Raji (cell line): ENCODE measurements around the gene SPATA20.

Experiments
- POLR2A ChIP-seq: IDR thresholded peaks from 2 replicates; pipeline ENCODE4 v1.6.1; 2011; ENCODE audit warnings: low read depth, low read length, control low read depth; ENCODE audit not compliant: insufficient read depth

SPATA20 gene

DNA sequence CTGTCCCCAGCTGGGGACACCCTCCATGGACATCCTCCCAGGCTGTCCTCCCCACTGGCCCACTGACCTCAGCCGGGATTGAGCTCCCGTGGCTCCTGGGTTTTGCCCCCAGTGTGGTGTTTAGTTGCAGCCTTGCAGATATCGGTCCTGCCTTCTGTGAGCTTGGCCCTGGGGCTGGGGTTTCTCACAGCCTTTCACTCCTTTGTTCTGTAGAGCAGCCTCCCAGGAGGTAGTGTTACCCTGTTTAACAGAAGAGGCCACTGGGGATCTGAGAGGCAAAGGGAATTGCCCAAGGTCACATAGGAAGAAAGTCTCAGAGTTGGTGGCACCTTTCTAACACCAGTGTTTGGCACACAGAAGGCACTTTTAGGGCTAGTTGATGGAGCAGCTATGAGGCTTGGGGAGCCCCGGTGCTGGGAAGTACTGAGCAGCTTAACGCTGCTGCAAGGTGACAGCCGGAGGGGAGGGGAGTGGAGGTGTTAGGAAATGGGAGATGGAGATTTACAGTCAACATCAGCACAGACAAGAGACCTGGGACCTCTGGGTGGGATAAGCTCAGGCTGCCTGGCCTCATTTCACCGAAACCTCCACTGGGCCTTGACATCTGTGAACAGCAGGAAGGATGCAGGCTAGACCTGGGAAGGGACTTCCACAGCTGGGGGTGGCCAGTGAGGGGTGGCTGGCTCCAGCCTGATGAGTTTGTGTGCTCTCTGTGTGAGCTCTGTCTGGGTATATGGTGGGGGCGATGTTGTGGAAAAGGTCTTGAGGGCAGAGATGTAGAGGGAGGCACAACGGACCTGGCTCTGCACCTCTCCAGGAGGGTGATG lies 39.7 kb downstream of the SPATA20 start:
- TF ChIP-seq POLR2A = no peak

DNA sequence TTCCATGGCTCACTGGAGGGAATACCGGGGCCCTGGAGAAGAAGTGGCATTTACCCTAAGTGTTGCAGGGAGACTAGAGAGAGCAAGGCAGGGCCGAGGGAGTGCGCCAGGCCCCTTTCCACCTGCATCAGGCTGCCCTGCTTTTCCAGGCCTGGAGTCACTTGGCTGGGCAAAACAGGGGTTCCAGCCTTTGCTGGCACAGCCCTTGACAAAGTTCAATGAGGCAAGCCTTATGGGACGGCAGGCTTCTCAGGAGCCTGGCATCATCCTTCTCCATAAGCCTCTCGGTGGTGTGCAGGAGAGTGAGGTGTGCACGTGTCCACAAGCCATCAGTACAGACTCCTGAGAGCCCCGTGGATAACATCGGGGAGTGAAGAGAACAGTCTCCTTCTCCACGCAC lies 40.6 kb downstream of the SPATA20 start:
- no peak for TF ChIP-seq POLR2A

DNA sequence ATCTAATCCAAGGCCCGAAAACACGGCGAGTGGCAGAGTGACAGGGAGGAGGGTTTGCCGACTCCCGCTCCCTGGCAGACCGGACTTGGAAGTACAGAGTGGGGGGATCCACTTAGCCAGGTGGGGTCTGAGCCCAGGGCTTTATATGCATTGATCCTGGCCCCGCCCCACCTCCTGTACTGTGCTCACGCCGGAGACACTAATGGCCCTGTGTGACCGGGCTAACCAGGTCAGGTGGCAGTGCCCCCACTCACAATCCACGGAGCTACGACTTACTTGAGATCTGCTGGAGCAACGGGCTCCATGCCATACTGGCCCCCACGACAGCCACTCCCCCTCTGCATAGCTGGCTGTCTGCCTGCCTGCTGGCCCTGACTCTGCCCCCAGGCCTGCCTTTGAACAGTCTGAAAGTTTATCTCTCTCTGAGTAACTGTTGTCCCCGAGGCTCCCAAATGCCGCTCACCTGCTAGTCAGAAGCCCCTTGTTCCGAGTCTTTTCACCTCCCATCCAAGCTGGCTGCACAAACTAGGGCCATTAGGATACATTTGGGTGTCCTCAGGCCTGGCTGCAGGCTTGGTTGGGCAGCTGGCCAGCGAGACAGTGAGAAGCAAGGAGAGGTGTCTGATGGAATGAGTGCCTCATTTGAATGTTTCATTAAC lies 41.5 kb downstream of the SPATA20 start:
- TF ChIP-seq POLR2A = no peak

DNA sequence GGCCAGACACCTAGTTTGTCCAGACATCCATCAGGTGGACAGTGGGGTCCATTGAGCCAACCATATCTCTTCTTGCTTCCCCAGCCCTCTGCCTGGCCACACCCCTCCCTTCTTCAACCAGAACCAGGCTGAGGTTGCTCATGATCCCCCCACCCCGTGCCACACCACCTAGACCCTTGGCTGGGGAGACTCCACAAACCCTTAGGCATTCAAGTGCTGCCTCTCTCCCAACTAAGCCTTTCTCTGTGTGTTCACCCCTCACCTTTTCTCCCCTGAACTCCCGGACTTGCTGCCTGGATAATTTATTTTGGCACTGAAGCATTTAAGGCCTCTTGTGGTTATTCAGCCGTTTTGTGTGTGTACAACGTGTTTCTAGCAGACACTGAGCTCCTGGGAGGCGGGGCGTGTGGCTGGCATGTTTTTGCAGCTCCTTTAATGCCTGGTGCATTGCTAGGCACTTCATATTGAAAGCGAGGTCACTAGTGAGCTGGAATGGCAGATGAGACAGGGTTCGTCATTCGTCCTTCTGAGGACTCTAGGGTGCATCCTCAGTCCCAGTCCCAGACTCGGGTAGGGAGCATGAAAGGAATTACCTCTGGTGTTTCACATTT lies 42.2 kb downstream of the SPATA20 start:
- TF ChIP-seq POLR2A = no peak

DNA sequence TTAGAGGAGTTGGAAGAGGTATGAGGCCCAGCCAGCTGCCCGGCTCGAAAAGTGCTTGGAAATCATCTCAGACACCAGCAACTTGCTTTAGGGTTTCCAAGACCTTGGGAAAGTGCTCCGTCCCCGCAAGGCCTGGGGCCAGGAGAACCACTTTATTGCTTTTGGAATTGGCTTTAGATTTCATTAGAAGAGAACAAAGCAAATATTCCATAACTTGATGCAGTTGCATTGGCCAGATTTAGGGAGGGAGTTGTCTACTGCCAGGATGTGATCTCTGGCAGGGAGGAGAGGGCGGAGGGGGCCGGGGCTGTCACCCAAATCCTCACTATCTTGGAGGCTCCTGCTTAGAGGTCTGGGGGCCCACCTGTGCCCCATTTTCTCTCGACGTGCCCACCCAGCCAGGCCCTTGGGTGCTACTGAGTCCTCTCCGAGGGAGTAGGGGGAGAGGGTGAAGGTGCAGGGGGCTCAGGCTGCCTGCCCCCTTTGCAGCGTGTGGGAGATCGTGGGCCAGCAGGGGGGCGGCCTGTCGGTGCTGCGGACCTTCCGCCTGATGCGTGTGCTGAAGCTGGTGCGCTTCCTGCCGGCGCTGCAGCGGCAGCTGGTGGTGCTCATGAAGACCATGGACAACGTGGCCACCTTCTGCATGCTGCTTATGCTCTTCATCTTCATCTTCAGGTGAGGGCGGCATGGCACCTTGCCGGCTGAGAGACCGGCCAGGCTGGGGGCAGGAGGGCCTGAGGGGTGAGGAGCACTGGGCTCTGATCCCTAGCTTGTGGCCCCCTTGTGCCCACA lies 44.2 kb downstream of the SPATA20 start:
- no peak for TF ChIP-seq POLR2A

DNA sequence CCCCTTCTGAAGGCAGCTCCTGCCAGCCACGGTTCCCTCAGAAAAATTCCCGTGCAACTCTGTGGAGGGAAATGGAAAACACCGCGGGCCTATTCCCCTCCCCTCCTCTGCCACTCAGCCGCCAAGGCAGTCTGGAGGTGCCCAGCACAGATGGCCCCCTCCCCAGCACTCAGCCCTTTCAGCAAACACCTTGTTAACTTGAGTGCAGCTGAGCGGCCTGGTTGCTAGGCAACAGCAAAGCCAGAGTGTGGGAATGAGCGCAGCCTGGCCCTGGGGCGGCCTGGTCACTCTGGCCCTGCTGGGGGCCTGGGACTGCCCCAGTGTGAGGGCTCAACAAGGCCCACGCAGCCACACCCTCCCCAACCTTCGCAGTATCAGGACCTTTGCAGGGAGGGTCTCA lies 46.3 kb downstream of the SPATA20 start:
- TF ChIP-seq POLR2A = no peak

DNA sequence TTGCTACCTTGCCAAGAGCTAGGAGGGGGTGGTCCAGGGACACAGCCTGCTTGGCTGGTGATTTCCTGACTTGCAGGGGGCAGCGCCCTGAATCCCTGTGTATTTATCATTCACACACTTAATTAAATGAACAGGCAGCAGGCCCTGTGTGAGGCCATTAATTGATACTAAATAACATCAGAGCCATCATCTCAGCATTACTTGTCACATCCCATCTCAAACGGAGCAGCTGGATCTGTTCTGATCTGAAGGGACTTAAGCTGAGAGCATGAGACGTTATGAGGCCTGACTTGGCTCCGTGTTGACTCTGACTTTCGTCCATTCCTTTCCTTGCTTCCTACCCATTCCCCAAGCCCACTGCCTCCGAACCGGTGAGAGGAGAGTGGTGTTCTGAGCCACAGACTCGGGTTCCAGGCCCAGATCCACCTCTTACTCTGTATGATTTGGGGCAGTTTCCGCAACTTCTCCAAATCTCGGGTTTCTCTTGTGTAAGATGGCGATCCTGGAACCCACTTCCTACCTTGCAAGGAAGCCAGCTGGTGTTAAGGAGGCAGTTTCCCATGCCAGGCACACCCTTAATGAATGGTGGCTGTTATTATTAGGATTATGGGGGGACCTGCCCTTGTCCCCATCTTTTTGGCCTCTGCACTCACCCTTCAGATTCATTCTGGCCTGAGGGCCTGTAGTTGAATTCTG lies 47.3 kb downstream of the SPATA20 start:
- TF ChIP-seq POLR2A = no peak

DNA sequence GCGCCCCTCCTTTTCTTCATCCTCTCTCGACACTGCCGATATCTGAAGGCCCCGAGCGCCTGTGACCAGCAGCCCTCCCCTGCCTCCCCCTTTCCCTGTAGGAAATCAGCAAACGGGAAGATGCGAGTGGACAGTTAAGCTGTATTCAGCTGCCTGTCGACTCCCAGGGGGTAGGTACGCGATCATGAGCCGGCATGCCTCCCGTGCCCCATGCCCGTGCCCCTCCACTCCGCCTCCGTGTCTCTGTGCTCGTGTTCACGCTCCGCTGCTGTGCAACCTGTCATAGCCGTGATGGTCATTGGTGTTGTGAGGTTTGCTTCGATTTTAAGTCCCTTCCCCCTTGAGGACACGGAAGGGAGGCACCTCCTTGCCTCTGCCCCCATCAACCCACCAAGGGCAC lies 47.9 kb downstream of the SPATA20 start:
- no peak for TF ChIP-seq POLR2A

DNA sequence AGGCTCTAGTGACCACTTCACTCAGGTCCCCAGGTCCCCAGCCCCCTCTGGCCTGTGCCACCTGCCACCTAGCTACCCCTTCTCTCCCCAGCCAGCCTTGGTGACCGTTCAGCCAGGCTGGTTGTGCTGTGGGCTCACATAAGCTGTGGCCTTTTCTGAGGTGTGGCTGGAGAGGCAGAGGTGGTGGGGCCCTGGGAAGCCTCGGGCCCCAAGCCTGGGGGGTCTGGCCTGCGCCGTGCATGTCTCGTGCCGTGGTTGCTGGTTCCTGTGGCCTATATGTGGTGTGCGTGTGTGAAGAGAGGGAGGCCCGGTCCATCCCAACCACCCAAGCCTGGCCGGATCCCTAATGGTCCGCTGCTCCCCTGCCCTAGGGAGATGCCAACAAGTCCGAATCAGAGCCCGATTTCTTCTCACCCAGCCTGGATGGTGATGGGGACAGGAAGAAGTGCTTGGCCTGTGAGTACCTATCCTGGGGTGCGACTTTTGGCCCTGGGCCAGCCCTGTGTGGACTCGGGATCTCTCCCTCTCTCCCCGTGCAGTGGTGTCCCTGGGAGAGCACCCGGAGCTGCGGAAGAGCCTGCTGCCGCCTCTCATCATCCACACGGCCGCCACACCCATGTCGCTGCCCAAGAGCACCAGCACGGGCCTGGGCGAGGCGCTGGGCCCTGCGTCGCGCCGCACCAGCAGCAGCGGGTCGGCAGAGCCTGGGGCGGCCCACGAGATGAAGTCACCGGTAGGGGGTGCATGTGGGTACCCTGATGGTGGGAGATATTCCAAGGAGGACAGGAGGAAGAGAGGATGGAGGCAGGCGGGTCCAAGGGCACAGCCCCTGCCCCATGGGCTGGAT lies 49.4 kb downstream of the SPATA20 start:
- TF ChIP-seq POLR2A = no peak

DNA sequence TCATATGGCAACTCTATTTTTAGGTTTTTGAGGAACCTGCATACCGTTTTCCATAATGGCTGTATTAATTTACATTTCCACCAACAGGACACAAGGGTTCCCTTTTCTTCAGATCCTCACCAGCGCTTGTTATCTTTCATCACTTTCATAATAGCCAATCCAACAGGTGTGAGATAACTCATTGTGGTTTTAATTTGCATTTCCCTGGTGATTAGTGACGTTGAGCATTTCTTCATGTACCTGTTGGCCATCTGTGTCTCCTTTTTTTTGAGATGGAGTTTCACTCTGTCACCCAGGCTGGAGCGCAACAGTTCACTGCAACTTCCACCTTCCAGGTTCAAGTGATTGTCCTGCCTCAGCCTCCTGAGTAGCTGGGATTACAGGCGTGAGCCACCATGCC lies 51.5 kb downstream of the SPATA20 start:
- TF ChIP-seq POLR2A = no peak

DNA sequence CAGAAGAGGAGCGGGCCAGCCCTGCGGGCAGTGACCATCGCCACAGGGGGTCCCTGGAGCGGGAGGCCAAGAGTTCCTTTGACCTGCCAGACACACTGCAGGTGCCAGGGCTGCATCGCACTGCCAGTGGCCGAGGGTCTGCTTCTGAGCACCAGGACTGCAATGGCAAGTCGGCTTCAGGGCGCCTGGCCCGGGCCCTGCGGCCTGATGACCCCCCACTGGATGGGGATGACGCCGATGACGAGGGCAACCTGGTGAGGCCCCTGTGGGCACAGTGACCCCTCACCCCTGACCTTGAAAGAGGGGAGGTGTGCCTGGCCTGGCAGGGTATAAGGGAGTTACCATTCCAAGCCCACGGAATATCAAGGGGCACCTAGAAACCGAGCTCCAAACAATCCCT lies 52.6 kb downstream of the SPATA20 start:
- no peak for TF ChIP-seq POLR2A

DNA sequence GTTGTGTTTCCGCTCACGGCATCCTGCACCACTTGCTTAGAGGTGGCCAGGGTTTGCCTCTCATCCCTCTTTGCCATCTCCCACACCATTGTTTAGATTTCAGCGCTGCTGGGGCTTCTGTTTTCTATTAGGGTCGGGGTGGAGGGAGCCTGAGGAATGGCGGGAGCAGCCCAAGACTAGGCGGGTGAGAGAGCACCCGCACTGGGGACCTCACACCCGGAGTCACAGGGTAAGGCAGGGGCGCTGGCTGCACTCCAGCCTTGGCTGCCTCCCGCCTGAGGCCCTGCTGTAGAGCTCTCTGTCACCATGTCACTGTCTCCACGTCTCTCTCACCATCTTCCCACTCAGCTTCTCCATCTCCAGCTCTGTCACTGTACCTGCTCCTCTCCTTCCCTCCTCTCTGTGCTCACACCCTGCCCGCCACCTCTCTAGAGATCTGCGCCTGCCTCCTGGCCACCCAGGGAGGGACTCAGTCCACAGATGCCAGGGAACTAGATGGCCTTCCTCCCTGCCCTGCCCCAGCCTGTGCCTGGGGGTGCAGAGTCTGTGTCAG lies 54.9 kb downstream of the SPATA20 start:
- TF ChIP-seq POLR2A = no peak

DNA sequence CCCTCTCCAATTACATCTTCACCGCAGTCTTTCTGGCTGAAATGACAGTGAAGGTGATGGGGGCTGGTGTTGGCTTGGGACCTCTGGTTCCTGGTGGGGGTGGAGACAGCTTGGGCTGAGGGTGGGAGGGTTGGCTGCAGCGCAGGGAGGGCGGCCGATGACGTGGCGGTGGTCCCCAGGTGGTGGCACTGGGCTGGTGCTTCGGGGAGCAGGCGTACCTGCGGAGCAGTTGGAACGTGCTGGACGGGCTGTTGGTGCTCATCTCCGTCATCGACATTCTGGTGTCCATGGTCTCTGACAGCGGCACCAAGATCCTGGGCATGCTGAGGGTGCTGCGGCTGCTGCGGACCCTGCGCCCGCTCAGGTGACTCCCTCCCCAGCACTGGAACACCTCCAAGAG lies 55.9 kb downstream of the SPATA20 start:
- no peak for TF ChIP-seq POLR2A

DNA sequence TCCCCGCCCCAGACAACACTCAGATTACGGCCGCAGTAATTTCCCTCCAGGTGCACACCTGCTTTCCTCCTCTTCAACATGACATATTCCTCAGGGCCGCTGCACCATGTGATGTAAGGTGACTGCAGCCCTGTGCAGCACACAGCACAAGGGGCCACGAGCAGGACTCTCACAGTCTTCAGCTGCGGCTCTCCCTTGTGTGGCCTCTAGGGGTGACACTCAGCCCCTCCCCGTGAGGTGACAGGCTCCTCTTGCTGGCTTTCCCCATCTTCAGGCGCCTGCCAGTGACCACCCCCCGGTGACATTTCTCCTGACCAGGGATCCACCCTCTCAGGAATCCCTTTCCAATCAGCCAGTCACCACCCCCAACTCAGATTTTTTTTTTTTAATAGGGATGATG lies 56.4 kb downstream of the SPATA20 start:
- TF ChIP-seq POLR2A = no peak
